WTC11 (cell line): Measurements from ENCODE around the gene TMEM151A.

Experiments used
- ATF1 ChIP-seq: sonication (generic); formaldehyde crosslinking; IDR thresholded peaks from 2 replicates; pipeline ENCODE4 v1.8.1; 2023; ENCODE audit warnings: mild to moderate bottlenecking, moderate library complexity, missing genetic modification reagents
- CTCF ChIP-seq: fragments of 200-600 bp; IDR thresholded peaks from 2 replicates; pipeline ENCODE4 v1.8.0; 2022; ENCODE audit warnings: antibody characterized with exemption
- ELF4 ChIP-seq: sonication (generic); formaldehyde crosslinking; IDR thresholded peaks from 2 replicates; pipeline ENCODE4 v1.8.1; 2022; ENCODE audit warnings: low read depth, mild to moderate bottlenecking, moderate library complexity, missing genetic modification reagents
- FOXK1 ChIP-seq: sonication (generic); formaldehyde crosslinking; IDR thresholded peaks from 2 replicates; pipeline ENCODE4 v1.8.0; 2022; ENCODE audit warnings: mild to moderate bottlenecking, moderate library complexity, missing genetic modification reagents
- FOXP1 ChIP-seq: sonication (generic); formaldehyde crosslinking; IDR thresholded peaks from 2 replicates; pipeline ENCODE4 v1.8.0; 2022; ENCODE audit warnings: missing genetic modification reagents, mild to moderate bottlenecking, moderate library complexity, borderline replicate concordance
- SMAD3 ChIP-seq: sonication (generic); formaldehyde crosslinking; IDR thresholded peaks from 2 replicates; pipeline ENCODE4 v1.8.0; 2022; ENCODE audit warnings: missing genetic modification reagents, mild to moderate bottlenecking, borderline replicate concordance
- ZNF138 ChIP-seq: sonication (generic); formaldehyde crosslinking; conservative IDR thresholded peaks from 2 replicates; pipeline ENCODE4 v1.8.1; 2022; ENCODE audit warnings: mild to moderate bottlenecking, moderate library complexity, missing genetic modification reagents
- TF ChIP-seq, protein P1 (sequence below): sonication (generic); formaldehyde crosslinking; IDR thresholded peaks from 2 replicates; pipeline ENCODE4 v1.8.1; 2023; ENCODE audit warnings: mild to moderate bottlenecking, moderate library complexity, missing genetic modification reagents
- TF ChIP-seq, protein P2 (sequence below): sonication (generic); formaldehyde crosslinking; IDR thresholded peaks from 2 replicates; pipeline ENCODE4 v1.8.1; 2023; ENCODE audit warnings: mild to moderate bottlenecking, missing genetic modification reagents
- TF ChIP-seq, protein P3 (sequence below): sonication (generic); formaldehyde crosslinking; IDR thresholded peaks from 2 replicates; pipeline ENCODE4 v1.8.0; 2022; ENCODE audit warnings: mild to moderate bottlenecking, missing genetic modification reagents
- TF ChIP-seq, protein P4 (sequence below): sonication (generic); formaldehyde crosslinking; conservative IDR thresholded peaks from 2 replicates; pipeline ENCODE4 v1.8.1; 2023; ENCODE audit warnings: mild to moderate bottlenecking, low read depth, missing genetic modification reagents, moderate library complexity

- TF ChIP-seq CTCF (no peak), ATF1 (CRISPR knock-in tag) (no peak), FOXP1 (CRISPR knock-in tag) (no peak), FOXK1 (CRISPR knock-in tag) (no peak), ZNF138 (CRISPR knock-in tag) (no peak), SMAD3 (CRISPR knock-in tag) (no peak), ELF4 (CRISPR knock-in tag) (no peak)
- TF ChIP-seq, protein P1, sequence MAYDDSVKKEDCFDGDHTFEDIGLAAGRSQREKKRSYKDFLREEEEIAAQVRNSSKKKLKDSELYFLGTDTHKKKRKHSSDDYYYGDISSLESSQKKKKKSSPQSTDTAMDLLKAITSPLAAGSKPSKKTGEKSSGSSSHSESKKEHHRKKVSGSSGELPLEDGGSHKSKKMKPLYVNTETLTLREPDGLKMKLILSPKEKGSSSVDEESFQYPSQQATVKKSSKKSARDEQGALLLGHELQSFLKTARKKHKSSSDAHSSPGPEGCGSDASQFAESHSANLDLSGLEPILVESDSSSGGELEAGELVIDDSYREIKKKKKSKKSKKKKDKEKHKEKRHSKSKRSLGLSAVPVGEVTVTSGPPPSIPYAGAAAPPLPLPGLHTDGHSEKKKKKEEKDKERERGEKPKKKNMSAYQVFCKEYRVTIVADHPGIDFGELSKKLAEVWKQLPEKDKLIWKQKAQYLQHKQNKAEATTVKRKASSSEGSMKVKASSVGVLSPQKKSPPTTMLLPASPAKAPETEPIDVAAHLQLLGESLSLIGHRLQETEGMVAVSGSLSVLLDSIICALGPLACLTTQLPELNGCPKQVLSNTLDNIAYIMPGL (CRISPR knock-in tag): no peak
- TF ChIP-seq, protein P2, sequence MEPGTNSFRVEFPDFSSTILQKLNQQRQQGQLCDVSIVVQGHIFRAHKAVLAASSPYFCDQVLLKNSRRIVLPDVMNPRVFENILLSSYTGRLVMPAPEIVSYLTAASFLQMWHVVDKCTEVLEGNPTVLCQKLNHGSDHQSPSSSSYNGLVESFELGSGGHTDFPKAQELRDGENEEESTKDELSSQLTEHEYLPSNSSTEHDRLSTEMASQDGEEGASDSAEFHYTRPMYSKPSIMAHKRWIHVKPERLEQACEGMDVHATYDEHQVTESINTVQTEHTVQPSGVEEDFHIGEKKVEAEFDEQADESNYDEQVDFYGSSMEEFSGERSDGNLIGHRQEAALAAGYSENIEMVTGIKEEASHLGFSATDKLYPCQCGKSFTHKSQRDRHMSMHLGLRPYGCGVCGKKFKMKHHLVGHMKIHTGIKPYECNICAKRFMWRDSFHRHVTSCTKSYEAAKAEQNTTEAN (CRISPR knock-in tag): no peak
- TF ChIP-seq, protein P3, sequence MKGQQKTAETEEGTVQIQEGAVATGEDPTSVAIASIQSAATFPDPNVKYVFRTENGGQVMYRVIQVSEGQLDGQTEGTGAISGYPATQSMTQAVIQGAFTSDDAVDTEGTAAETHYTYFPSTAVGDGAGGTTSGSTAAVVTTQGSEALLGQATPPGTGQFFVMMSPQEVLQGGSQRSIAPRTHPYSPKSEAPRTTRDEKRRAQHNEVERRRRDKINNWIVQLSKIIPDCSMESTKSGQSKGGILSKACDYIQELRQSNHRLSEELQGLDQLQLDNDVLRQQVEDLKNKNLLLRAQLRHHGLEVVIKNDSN (CRISPR knock-in tag): no peak
- TF ChIP-seq, protein P4, sequence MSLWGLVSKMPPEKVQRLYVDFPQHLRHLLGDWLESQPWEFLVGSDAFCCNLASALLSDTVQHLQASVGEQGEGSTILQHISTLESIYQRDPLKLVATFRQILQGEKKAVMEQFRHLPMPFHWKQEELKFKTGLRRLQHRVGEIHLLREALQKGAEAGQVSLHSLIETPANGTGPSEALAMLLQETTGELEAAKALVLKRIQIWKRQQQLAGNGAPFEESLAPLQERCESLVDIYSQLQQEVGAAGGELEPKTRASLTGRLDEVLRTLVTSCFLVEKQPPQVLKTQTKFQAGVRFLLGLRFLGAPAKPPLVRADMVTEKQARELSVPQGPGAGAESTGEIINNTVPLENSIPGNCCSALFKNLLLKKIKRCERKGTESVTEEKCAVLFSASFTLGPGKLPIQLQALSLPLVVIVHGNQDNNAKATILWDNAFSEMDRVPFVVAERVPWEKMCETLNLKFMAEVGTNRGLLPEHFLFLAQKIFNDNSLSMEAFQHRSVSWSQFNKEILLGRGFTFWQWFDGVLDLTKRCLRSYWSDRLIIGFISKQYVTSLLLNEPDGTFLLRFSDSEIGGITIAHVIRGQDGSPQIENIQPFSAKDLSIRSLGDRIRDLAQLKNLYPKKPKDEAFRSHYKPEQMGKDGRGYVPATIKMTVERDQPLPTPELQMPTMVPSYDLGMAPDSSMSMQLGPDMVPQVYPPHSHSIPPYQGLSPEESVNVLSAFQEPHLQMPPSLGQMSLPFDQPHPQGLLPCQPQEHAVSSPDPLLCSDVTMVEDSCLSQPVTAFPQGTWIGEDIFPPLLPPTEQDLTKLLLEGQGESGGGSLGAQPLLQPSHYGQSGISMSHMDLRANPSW (CRISPR knock-in tag): no peak
Measured at GRCh38 chr11:66281776-66282467, 9.8 kb upstream of the TMEM151A start.
